HG03135 (cell line): Measurements from ENCODE around the gene CAB39L.

Source experiments
- ATAC-seq: cut with Tn5 transposase; IDR thresholded peaks from one replicate; pipeline ENCODE4 v1.9.1; 2021; ENCODE audit warnings: mild to moderate bottlenecking, moderate library complexity; ENCODE audit not compliant: unreplicated experiment

CAB39L gene

DNA sequence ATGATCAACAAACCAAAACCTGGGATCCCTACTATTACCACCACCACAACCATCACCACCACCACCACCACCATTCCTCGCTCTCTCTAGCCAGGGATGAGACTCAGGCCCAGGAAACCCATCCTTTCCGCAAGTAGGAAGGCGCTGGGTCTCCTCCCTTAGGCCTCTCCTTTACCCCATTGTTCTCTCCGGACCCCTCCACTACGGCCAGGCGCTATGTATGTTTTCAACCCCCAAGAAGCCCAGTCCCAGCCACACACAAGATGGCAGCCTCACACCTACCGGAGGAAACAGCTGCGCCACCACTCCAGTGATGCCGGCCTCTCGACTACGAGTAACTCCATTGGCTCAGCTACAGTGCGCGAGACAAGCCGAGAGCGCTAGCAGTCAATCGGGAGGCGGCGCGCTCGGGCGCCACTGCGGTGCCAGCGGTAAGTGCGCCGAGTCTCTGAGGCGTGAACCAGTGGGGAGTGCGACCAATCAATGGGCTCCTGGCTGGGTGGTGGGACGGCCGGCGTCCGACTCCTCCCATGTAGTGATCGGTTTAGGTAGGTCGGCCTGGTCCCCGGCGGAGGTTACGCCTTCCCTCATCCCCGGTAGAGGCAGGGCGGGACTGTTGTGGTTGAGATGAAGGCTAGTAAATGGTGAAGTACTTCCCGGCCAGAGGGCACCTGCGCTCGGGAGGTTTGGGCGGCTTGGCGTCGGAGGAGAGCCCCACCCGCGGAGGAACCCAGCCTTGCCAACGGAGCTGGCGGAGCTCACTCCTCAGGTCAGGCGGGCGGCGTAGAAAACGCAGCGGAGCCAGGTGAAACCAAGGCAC lies at the start of gene CAB39L, which contains the start of gene SETDB2:
Gene CAB39L (minus strand): TSS at position 361 of the 820 bp plus-strand sequence. CDS start 61,154 bp downstream, outside the sequence.
Gene SETDB2 (plus strand): TSS at position 571 of the 820 bp plus-strand sequence. CDS start 7,620 bp downstream, outside the sequence.
- ATAC-seq = peak; percentile 94

DNA sequence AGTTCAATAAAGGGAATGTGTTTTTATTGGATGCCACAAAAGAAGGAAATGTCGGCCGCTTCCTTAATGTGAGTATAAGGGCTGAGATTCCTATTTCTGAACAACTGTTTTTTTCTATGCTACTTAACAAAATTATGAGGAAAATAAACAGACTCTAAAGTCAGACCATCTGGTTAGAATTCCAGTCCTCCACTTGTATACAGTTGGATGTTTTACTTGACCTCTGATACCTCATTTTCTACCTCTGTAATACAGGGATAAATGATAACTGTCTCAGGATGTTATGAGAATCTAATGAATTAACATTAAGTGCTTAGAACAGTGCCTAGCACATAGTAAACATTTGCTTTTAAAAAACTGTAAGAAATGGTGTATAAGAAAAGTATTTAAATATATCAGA lies 44.7 kb upstream of the CAB39L start:
- no peak for ATAC-seq

- ATAC-seq = no peak
Measured at GRCh38 chr13:49481788-49482187, 37.9 kb upstream of the CAB39L start.

GRCh38 chr13:49476529-49476928 lies 32.7 kb upstream of the CAB39L start:
- no peak for ATAC-seq

DNA sequence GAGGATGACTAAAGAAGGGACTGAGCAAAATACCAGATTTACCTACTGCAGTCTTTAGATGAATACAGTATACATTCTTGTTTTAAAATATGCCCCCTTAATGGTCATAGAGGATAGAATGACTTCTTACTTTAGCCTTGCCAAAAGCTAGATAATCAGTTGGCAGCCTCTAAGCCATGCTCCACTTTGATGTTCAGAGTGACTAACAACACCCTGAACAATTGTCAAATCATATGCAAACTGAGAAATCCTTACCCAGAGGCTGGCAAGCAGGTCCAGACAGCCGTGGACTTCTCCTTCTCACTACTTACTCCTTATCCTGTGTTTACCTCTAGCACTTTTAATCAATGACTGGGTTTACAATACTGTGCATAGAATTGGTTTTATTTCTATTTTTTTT lies 28.3 kb upstream of the CAB39L start:
- no peak for ATAC-seq

- no peak for ATAC-seq
Measured at GRCh38 chr13:49466292-49466838, 22.5 kb upstream of the CAB39L start.

DNA sequence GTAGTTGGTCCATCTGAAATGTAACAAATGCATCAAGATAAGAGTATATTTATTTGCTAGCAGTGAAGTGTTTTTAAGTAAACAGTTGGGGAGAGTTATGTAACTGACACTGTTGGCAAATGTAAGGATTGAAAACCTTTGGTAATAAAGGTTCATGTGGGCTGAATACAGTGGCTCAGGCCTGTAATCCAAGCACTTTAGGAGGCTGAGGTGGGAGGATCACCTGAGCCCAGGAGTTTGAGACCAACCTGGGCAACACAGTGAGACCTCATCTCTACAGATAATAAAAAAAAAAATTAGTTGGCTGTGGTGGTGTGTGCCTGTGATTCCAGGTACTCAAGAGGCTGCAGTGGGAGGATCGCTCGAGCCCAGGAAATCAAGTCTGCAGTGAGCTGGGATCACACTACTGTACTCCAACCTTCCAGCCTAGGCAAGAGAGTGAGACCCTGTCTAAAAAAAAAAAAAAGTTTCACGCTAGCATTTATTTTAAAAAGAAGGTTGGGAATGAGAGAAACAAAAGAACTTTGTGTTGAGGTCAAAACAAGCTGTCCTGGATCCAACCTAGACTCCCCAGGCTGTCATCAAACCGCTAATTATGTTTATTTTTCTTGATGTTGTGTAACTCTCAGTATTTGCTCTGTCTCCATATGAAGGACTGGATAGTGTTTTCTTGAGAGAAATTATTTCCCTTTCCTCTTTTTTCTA lies 20.9 kb upstream of the CAB39L start:
- ATAC-seq = no peak

DNA sequence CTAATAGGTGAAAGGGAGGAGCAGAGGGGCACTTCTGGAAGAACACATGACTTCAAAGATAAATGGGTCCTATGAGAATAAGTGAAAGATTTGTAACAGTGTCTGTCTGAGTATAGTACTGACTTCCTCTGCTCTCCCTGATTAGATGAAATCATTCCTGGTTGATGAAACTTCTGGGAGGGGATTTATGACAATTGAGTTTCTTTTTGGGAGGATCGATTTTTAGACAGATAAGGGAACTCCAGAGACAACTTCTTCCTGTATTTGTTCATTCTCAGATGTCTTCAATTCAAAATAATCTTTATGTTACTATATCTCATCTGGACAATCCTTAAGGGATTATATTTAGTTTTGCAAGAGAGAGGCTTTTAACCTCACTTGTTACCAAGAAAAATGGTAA lies 20.2 kb upstream of the CAB39L start:
- ATAC-seq = no peak

DNA sequence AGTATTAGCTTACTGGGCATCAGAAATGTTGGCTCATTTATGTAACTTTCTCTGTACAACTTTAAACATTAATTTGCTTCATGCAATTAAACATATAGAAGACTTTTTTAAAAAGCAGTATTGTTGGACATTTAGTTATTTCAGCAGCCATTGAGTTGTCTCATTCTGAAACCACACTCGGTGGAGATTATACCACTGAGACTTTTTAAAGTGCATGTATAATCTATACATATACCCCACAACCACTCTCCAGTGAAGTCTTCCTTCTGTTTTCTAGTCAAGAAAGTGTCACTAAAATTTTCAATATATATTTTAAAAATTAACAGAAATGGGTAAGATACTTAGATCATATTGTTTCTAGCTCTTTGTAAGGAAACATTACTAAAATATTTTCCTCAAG lies 15.7 kb upstream of the CAB39L start:
- no peak for ATAC-seq

- ATAC-seq = no peak
Measured at GRCh38 chr13:49457221-49457620, 13.4 kb upstream of the CAB39L start.

GRCh38 chr13:49456156-49456555 lies 12.3 kb upstream of the CAB39L start:
- no peak for ATAC-seq

GRCh38 chr13:49455007-49455398 lies 11.1 kb upstream of the CAB39L start:
- no peak for ATAC-seq

- peak; percentile 88 for ATAC-seq
Measured at GRCh38 chr13:49454388-49455006, 10.6 kb upstream of the CAB39L start.

GRCh38 chr13:49453465-49453864 lies 9.6 kb upstream of the CAB39L start:
- ATAC-seq = no peak

DNA sequence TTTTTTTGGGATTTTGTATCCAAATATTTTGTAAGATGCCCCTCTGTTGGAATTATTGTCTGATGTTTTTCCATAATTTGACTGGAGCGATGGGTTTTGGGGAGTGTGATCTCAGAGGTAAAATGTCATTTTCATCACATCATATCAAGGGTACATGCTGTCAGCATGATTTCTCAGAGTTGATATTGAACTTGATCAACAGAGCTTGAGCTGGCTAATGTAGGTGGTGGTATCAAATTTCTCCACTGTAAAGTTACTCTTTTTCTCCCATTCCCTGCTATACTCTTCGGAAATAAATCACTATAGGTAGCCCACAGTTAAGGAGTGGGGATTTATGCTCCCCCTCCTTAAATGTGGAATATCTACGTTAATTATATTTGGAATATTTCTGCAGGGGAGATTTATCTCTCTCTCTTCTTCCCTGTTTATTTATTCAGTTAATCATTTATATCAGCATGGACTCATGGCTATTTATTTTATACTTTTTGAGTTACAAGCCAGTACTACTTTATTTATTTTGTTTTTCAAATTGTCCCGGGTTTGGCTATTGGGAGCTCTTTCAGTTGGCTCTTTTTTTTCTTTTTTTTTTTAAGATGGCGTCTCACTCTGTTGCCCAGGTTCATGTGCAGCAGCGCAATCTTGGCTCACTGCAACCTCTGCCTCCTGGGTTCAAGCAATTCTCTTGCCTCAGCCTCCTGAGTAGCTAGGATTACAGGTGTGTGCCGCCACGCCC lies 9.0 kb upstream of the CAB39L start:
- no peak for ATAC-seq

DNA sequence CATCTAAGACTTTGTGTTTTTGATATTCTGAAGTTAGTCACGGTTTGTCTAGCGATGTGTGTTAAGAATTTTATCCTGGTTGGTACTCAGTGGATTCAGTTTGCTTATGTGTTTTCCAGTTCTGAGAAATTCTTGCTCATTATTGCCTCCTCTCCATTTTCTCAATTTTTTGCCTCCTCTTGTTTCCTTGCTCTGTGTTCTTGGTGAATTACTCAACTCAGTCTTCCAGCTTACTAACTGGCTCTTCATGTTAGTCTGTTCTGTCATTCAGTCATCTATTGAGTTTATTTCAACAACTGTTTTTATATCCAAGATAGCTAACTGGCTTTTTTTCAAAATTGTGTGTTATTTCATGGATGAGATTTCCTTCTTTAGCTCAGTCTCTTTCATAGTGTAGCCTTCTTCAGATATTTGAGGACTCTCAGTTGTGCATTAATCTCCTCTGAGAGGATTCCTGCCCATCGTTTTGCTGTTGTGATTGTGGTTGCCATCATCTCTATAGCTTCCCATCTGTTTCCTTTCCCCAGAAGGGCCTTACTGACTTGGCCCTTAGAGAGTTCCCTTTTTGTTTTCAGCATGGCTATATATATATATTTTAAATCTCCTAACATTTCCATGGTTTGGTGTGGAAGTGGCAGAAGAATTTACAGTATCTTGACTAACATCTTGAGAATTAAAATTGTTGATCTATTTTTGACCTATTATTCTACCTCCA lies 6.4 kb upstream of the CAB39L start:
- ATAC-seq = no peak

GRCh38 chr13:49448753-49449152 lies 4.9 kb upstream of the CAB39L start:
- ATAC-seq = no peak

DNA sequence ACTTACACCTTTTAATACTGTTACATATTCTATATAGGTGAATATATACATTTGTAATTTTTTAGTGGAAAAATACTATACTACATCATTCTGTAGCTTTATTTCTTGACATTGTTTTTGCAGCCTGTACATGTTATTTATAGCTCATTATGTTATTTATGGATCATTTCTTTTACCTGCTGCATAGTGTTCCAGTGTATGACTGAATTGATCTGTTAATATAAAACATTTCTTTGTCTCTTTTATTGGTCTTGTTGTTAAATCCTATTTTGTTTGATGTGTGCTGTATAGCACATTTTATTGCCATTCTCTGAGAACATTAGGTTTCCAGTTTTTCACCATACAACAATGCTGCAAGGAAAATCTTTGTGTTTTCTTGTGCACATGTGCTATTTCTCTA lies 2.6 kb upstream of the CAB39L start:
- no peak for ATAC-seq

- no peak for ATAC-seq
Measured at GRCh38 chr13:49444524-49445395, 896 bp upstream of the CAB39L start.
